Muscle of back (tissue), 11 donors: ENCODE measurements around the gene SLC25A24. TPM values are rescaled to one million over a fixed set of nuclear protein-coding genes. Genes with fewer than 3 reads are reported as not detected.
"Not testable (repeated sequence)": the region's sequence is repeated elsewhere in the genome, so short reads cannot be mapped to it uniquely, and the experiment has no call there.

ENCODE experiments used
- DNase-seq, 3 donors: peaks; one replicate each; pipeline versions ENCODE4 v3.0.0 to v3.0.0-alpha.2; 2013
- polyA plus RNA-seq, 10 donors: library from polyadenylated mRNA; unstranded; fragments of 120-200 nt; gene quantifications; one replicate each; pipeline ENCODE4 v1.2.1, GENCODE V29; 2013; ENCODE audit not compliant: insufficient read length in 10 of 10

The SLC25A24 gene
- polyA plus RNA-seq, 10 donors = 32.6 to 59.9 (median 44.9) TPM

DNA sequence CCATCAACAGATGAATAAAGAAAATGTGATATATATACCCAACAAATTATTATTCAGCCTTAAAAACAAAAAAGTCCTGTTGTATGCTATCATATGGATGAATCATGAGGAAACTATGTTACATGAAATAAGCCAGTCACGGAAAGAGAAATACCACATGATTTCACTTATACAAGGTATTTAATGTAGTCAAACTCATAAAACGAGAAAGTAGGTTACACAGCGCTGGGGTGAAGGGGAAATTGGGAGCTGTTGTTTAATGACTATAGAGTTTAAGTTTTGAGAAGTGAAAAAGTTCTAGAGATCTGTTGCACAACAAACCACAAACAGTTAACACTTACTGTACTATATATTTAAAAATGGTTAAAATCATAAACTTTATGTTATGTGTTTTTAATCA, 58.5 kb downstream of the SLC25A24 start:
- DNase-seq = peak in 1 of 3 donors; percentile 37

- DNase-seq = no peak
Measured at GRCh38 chr1:108140936-108141335, 59.2 kb downstream of the SLC25A24 start.

- DNase-seq = no peak
Measured at GRCh38 chr1:108140177-108140576, 60.0 kb downstream of the SLC25A24 start.

GRCh38 chr1:108139555-108139954, 60.6 kb downstream of the SLC25A24 start:
- not testable (repeated sequence) for DNase-seq

DNA sequence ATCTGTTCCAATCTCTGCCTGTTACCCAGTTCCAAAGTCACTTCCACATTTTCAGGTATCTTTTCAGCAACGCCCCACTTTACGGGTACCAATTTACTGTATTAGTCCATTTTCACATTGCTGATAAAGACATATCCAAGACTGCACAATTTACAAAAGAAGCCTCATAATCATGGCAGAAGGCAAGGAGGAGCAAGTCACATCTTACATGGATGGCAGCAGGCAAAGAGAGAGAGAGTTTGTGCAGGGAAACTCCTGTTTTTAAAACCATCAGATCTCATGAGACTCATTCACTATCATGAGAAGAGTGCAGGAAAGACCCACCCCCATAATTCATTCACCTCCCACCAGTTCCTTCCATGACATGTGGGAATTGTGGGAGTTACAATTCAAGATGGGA, 67.0 kb downstream of the SLC25A24 start:
- DNase-seq = not testable (repeated sequence)

DNA sequence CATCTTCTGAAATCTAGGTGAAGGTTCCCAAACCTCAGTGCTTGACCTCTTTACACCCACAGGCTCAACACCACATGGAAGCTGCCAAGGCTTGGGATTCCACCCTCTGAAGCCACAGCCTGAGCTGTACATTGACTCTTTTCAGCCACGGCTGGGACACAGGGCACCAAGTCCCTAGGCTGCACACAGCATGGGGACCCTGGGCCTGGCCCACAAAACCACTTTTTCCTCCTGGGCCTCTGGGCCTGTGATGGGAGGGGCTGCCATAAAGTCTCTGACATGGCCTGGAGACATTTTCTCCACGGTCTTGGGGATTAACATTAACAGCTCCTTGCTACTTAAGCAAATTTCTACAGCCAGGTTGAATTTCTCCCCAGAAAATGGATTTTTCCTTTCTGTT, 67.8 kb downstream of the SLC25A24 start:
- not testable (repeated sequence) for DNase-seq

GRCh38 chr1:108131281-108131680, 68.9 kb downstream of the SLC25A24 start:
- DNase-seq = not testable (repeated sequence)

DNA sequence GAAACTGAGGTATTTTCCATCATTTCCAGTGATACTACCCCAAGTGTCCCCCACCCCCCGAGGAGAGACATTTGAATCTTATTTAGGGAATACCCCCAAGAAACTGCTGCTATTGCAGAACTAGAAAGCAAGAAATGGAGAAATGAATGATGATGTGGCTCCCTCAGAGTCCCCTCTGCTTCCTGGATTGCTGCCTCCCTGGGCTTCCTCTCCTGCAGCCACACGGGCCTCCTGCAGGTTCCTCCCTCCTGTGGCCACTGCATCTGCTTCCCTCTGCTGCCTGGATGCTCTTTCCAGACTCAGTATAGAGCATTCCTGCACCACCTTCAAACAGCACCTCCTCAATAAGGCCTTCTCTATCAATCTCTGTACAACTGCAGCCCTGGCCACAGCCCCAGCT, 69.3 kb downstream of the SLC25A24 start:
- DNase-seq = no peak

DNA sequence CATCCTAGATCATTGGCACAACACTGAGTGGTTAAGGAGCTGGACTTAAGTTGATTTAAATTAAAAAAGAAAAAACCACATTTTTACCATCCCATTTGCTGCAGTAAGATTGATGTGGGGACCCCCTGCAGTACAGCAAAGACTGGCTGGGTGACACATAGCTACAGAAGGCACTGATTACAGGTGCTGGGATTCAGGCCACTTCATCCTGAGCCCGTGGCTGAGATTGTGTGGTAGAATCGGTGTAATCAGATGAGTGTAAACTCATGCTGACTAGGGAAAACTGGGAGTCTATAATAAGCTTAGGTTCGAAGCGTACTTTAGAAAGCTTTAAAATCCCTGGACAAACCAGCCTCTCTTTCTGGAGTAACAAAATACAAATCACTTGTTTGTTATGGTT, 70.1 kb downstream of the SLC25A24 start:
- DNase-seq = no peak

DNA sequence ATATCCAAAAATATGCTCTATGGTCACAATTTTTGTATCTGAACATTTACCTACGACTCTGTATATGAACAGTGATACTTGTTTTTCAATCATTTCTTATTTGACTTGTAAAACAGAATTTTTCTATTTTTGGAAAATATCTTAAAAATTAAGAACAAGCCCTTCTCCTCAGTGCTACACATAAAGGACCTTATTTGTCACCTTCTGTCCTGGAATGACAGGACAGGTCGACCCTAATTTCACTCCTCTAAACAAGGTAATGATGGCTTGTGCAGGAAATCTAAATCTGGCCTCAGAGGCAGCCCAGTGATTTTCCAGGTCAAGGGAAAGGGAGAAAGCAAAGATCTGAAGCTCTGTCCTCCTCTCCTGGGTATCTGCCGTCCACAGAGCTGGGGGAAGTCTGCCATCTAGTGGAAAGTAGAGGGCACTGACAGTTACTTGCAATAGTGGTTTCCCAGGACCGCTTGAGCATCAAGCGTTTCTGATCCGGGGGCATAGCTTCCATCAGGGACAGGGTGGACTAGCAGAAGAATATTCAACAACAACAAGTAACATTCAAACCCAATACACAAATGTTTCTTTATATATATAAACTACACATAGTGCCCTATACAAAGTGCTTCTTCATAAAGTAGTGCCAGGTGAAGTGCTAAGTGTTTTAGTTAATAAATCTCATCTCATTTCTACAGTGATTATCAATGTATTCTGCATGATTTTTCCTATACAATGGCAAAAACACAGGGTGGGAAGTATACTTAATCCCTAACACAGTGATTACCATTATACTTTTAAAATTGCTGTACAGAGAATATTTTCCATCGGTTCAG, 74.6 kb downstream of the SLC25A24 start:
- peak; percentile 77 to 87 (median 85) for DNase-seq

DNA sequence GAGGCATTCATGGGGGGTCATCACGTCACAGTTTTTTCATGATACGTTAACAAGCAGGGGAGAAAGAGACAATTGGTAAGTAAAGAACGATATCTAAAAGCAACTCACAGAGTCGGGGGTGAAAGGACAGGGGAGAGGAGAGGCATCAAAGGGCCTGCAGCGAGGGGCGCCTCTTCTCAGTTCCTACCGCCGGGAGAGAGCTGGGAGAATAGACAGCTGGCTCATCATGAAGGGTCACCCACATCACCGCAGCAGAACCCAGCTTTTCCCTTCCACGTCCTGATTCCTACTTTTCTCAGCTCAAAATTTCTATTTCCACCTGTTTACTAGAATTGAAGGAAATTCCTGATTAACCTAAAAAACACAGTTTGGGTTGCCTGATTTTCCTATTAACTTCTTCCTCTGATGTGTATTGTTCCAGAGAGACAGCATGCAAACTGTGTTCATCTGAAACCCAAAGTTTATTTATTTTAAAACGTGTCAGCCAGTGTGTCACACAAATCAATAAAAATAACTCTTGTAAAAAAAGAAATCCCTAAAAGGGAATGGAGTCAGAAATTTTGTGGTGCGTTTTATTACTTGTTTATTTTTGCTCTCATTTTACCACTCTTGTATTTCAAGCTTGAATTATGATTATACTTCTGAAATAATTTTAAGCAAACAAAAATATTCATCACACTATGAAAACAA, 75.4 kb downstream of the SLC25A24 start:
- DNase-seq = no peak

DNA sequence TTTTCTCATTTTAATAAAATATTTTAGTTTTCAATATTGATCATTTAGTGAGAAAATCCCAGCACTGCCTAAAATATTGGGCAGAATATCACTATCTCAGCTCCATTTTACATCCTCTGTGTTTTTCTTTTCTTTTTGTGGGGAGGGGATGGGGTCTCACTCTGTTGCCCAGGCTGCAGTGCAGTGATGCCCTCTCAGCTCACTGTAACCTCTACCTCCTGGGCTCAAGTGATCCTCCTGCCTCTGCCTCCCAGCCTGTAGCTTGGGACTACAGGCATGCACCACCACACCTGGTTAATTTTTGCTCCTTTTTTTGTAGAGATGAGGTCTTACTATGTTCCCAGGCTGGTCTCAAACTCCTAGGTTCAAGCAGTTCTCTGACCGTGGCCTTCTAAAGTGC, 76.1 kb downstream of the SLC25A24 start:
- no peak for DNase-seq

- DNase-seq = peak in 2 of 3 donors; percentile 12 to 43
Measured at GRCh38 chr1:108121358-108122143, 78.6 kb downstream of the SLC25A24 start.

GRCh38 chr1:108120163-108120562, 80.0 kb downstream of the SLC25A24 start:
- DNase-seq = no peak

DNA sequence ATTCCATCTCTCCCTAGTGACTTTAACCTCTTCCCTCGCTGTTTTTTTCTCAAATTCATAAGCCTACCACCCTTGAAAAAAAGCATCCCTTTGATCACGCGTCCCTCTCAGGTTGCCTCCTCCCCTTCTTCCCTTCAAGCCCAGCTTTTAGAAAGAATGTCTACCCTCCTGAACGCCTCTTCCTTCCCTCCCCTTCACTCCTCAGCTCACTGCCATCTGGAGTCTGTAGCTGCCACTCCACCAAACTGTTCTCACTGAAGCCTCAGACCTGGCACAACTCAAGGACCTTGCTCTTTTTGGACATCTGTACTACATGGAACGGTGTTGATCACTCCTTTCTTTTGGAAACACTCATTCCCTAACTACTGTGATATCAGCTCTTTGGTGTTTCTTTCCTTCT, 80.6 kb downstream of the SLC25A24 start:
- no peak for DNase-seq

DNA sequence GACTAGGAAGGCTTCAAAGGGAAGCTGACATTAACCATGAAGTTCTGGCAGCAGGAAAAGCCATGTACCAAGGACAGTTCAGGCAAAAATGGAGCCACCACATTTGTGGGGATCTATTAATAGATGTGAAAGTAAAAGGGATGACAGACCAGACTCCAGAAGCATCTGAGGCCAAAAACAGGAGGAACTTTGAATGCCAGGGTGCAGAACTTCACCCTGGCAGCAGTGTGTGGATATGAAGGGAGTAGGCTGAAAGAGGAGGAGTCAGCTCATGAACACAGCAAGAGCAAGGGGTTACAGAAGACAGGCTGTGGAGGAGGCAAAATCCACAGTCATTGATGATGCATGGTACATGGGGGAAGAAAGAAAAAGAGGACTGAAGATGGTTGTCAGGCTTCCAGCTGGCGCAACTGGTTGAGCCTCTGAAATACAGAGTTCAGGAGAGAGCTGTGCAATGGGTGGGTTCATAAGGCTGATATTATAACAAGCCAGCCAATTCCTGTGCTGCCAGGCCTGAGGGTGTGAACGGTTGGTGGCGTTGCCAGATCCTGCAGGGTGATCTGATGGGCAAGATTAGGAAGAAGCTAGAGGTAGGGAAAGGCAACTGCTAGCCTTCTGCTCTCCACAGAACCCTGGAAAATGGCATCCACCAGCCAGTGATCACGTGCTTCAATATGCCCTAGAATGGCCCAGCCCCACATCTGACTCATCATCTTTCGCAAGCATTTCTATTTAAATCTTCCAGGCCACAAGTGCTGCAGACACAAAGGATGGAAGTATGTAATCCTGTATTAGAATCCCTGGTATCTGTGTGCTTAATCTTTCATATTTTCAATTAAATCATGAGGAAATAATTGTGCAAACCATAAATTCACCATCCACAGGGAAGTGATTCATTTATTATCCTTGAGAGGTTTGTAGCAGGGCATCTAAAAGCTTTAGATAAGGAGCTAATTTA, 81.9 kb downstream of the SLC25A24 start:
- DNase-seq = peak in 1 of 3 donors; percentile 62

GRCh38 chr1:108117237-108117636, 82.9 kb downstream of the SLC25A24 start:
- DNase-seq = no peak

DNA sequence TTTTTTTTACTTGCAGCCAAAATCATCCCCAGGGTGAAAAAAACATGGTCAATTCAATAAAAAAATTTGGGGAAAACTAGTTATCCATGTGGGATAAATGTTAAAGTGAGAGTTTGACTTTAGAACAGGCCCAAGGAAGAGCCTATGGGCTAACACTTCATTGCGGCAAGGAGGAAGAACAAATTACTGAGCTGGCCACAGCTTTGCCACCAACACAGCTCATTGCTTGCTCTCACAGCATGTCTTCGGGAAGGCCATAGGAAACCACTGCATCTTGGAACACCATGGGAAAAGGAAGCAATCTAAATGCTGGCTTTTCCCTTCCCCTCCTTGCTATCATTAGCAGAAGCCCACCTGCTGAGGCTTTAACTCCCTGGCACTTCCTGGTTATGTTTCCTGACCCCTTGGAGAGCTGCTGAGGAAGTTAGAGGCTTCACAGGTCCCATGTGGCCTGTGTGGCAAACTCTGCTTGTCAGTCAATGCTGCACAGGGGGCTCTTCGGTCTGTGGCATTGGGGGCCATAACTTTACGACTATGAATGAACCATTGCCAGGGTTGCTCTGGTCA, 86.0 kb downstream of the SLC25A24 start:
- no peak for DNase-seq

- DNase-seq = no peak
Measured at GRCh38 chr1:108113496-108113895, 86.6 kb downstream of the SLC25A24 start.

GRCh38 chr1:108109295-108109973, 90.7 kb downstream of the SLC25A24 start:
- no peak for DNase-seq
